K562 (cell line): ENCODE results near the gene NAV2. TPM values are rescaled to one million over a fixed set of nuclear protein-coding genes. Genes with fewer than 3 reads are reported as not detected.
A peak's percentile ranks its signal among the peaks of the same experiment; 100 is the strongest.

ENCODE experiments used
- ARHGAP35 ChIP-seq: fragments of 450-650 bp; IDR thresholded peaks from 2 replicates; pipeline ENCODE4 v1.6.1; 2018; ENCODE audit not compliant: partially characterized antibody
- CBX1 ChIP-seq: sonication (generic); IDR thresholded peaks from 2 replicates; pipeline ENCODE4 v1.6.1; 2016; ENCODE audit warnings: antibody characterized with exemption, low read depth, mild to moderate bottlenecking
- CHCHD3 ChIP-seq: fragments of 250-450 bp; sonication (Bioruptor Pico); IDR thresholded peaks from 2 replicates; pipeline ENCODE4 v2.1.2; 2022; ENCODE audit warnings: mild to moderate bottlenecking
- E2F1 ChIP-seq: sonication (generic); formaldehyde crosslinking; IDR thresholded peaks from 2 replicates; pipeline ENCODE4 v1.8.1; 2023; ENCODE audit warnings: mild to moderate bottlenecking, missing genetic modification reagents, moderate library complexity
- EWSR1 ChIP-seq: fragments of 450-650 bp; IDR thresholded peaks from 2 replicates; pipeline ENCODE4 v1.6.1; 2018; ENCODE audit warnings: borderline replicate concordance, mild to moderate bottlenecking, low read depth, moderate library complexity; ENCODE audit not compliant: partially characterized antibody
- GABPA ChIP-seq: fragments of 200-800 bp; sonication (Bioruptor generic); conservative IDR thresholded peaks from 2 replicates; pipeline ENCODE4 v1.6.1; 2016; ENCODE audit warnings: low read depth, missing genetic modification characterization, missing compliant biosample characterization
- GTF2A2 ChIP-seq: IDR thresholded peaks from 2 replicates; pipeline ENCODE4 v1.6.1; 2016; ENCODE audit warnings: mild to moderate bottlenecking, missing genetic modification characterization, missing compliant biosample characterization
- HDAC2 ChIP-seq: fragments of 450-650 bp; IDR thresholded peaks from 2 replicates; pipeline ENCODE4 v1.6.1; 2016; ENCODE audit warnings: mild to moderate bottlenecking
- HDAC6 ChIP-seq: IDR thresholded peaks from 2 replicates; pipeline ENCODE4 v1.6.1; 2012; ENCODE audit warnings: low read depth, mild to moderate bottlenecking, control low read depth, inconsistent platforms, low read length, moderate library complexity
- HDAC8 ChIP-seq: fragments of 450-650 bp; IDR thresholded peaks from 2 replicates; pipeline ENCODE4 v1.6.1; 2016; ENCODE audit warnings: mild to moderate bottlenecking, missing genetic modification characterization, moderate library complexity, missing compliant biosample characterization
- ID3 ChIP-seq, 2 experiments: fragments of 250-450 bp in 1 of 2; fragments of 450-650 bp in 1 of 2; sonication (Bioruptor Pico) in 1 of 2; IDR thresholded peaks; 2 replicates each; pipeline versions ENCODE4 v1.6.1 to v1.8.0; 2016 to 2021; ENCODE audit warnings: mild to moderate bottlenecking in 2 of 2, moderate library complexity in 2 of 2, missing compliant biosample characterization in 1 of 2, missing genetic modification characterization in 1 of 2
- KLF13 ChIP-seq: fragments of 450-650 bp; IDR thresholded peaks from 2 replicates; pipeline ENCODE4 v1.6.1; 2016; ENCODE audit warnings: missing genetic modification characterization, low read depth, mild to moderate bottlenecking, missing compliant biosample characterization, moderate library complexity, borderline replicate concordance
- MAZ ChIP-seq, 2 experiments: fragments of 450-650 bp in 1 of 2; sonication (generic) in 1 of 2; formaldehyde crosslinking; IDR thresholded peaks in 1 of 2; conservative IDR thresholded peaks in 1 of 2; 2 replicates each; pipeline versions ENCODE4 v1.4.0 to v1.5.0; 2020; ENCODE audit warnings: mild to moderate bottlenecking in 1 of 2, missing genetic modification reagents in 1 of 2
- MLX ChIP-seq, 2 experiments: fragments of 450-650 bp in 1 of 2; sonication (generic) in 1 of 2; formaldehyde crosslinking; conservative IDR thresholded peaks; 2 replicates each; pipeline versions ENCODE4 v1.4.0 to v1.8.1; 2020 to 2022; ENCODE audit warnings: mild to moderate bottlenecking in 1 of 2, missing genetic modification reagents in 1 of 2
- SLC30A9 ChIP-seq: fragments of 250-450 bp; sonication (Bioruptor Pico); IDR thresholded peaks from 2 replicates; pipeline ENCODE4 v1.8.0; 2022; ENCODE audit warnings: mild to moderate bottlenecking, moderate library complexity
- SMAD4 ChIP-seq: fragments of 250-450 bp; sonication (Bioruptor Pico); conservative IDR thresholded peaks from 2 replicates; pipeline ENCODE4 v1.8.0; 2021; ENCODE audit warnings: inconsistent platforms, mild to moderate bottlenecking, moderate library complexity
- SMC3 ChIP-seq: conservative IDR thresholded peaks from 2 replicates; pipeline ENCODE4 v1.6.1; 2011; ENCODE audit warnings: low read depth, low read length, improper control_type of control experiment; ENCODE audit not compliant: insufficient read depth
- SP2 ChIP-seq: IDR thresholded peaks from 2 replicates; pipeline ENCODE4 v1.6.1; 2011; ENCODE audit warnings: mild to moderate bottlenecking, low read depth, low read length, moderate library complexity; ENCODE audit not compliant: poor library complexity, severe bottlenecking; ENCODE audit errors: extremely low read depth
- USF2 ChIP-seq: sonication (generic); formaldehyde crosslinking; IDR thresholded peaks from 2 replicates; pipeline ENCODE4 v1.5.0; 2020; ENCODE audit warnings: missing genetic modification reagents
- ZNF124 ChIP-seq: sonication (generic); formaldehyde crosslinking; IDR thresholded peaks from 2 replicates; pipeline ENCODE4 v1.8.1; 2022; ENCODE audit warnings: missing genetic modification reagents
- ZNF274 ChIP-seq: IDR thresholded peaks from 2 replicates; pipeline ENCODE4 v1.6.1; 2011; ENCODE audit warnings: low read depth, mild to moderate bottlenecking, low read length, moderate library complexity, borderline replicate concordance
- ZNF551 ChIP-seq: fragments of 250-450 bp; sonication (Bioruptor Pico); IDR thresholded peaks from 2 replicates; pipeline ENCODE4 v1.5.0; 2021; ENCODE audit warnings: mild to moderate bottlenecking, moderate library complexity
- ZNF696 ChIP-seq: fragments of 250-450 bp; sonication (Bioruptor Pico); conservative IDR thresholded peaks from 2 replicates; pipeline ENCODE4 v1.4.0; 2020; ENCODE audit warnings: mild to moderate bottlenecking, moderate library complexity
- ZNF740 ChIP-seq, 3 experiments: fragments of 200-800 bp in 1 of 3; sonication (Bioruptor generic) in 1 of 3; sonication (generic) in 1 of 3; formaldehyde crosslinking in 1 of 3; IDR thresholded peaks; 2 replicates each; pipeline versions ENCODE4 v1.6.1 to v1.8.0; 2016 to 2022; ENCODE audit warnings: mild to moderate bottlenecking in 2 of 3, missing compliant biosample characterization in 2 of 3, missing genetic modification characterization in 2 of 3, missing genetic modification reagents in 1 of 3
- polyA plus RNA-seq, 8 experiments: library from polyadenylated mRNA; depleted of rRNA in 4 of 8; stranded (reverse) in 5 of 8; unstranded in 3 of 8; fragments of >200 nt; fragmentation: Nextera tagmentation in 2 of 8; fragmentation: Illumina TruSeq in 1 of 8; extraction: Ambion mirVana in 2 of 8; extraction: Trizol in 1 of 8; gene quantifications; 2 replicates each; pipeline versions ENCODE4 v1.2.1 to v1.2.3, GENCODE V29; 2011 to 2014; ENCODE audit warnings: inconsistent platforms in 1 of 8, missing spikeins in 1 of 8
- total RNA-seq, 7 experiments: library from RNA; depleted of rRNA in 6 of 7; stranded (reverse); fragments of >200 nt in 6 of 7; fragmentation: Illumina TruSeq in 2 of 7; extraction: Trizol in 2 of 7; gene quantifications; 2 replicates each; pipeline versions ENCODE4 v1.2.1 to v1.2.3, GENCODE V29; 2011 to 2021; ENCODE audit warnings: low replicate concordance in 1 of 7

NAV2 gene
- total and polyA plus RNA-seq, 9 of the 15 experiments (the other 6 are each of a cell fraction or from before 2014, with no cell fraction given), result 0.03 to 0.35 (median 0.05) TPM

- TF ChIP-seq ARHGAP35, result no peak
- TF ChIP-seq HDAC2, result no peak
- TF ChIP-seq ZNF124 (CRISPR knock-in tag), result no peak
- no peak for TF ChIP-seq SLC30A9 (CRISPR knock-in tag)
- TF ChIP-seq GABPA (tag), result no peak
- TF ChIP-seq EWSR1, result no peak
- no peak for TF ChIP-seq MLX (CRISPR knock-in tag; conservative IDR thresholded peaks at IDR 0.05)
- no peak for TF ChIP-seq CHCHD3 (CRISPR knock-in tag)
- TF ChIP-seq ID3 (CRISPR knock-in tag; IDR thresholded peaks at IDR 0.05), result no peak
- no peak for TF ChIP-seq ID3 (tag; IDR thresholded peaks at IDR 0.05)
- TF ChIP-seq HDAC6, result no peak
- peak; percentile 71 for TF ChIP-seq SMC3
- TF ChIP-seq CBX1, result no peak
- TF ChIP-seq ZNF551, result no peak
- no peak for TF ChIP-seq ZNF274
- no peak for TF ChIP-seq GTF2A2 (tag)
- TF ChIP-seq ZNF696 (CRISPR knock-in tag), result no peak
- no peak for TF ChIP-seq SMAD4 (CRISPR knock-in tag)
- TF ChIP-seq E2F1, result no peak
- TF ChIP-seq SP2, result no peak
- TF ChIP-seq HDAC8, result no peak
- TF ChIP-seq USF2 (CRISPR knock-in tag), result no peak
- TF ChIP-seq MAZ (CRISPR knock-in tag; conservative IDR thresholded peaks at IDR 0.05 in 1 of 2, IDR thresholded peaks at IDR 0.05 in 1 of 2), result peak in 1 of 2 experiments; percentile 33; a peak in 1 of 4 replicates
- no peak for TF ChIP-seq KLF13
- no peak for TF ChIP-seq ZNF740 (CRISPR knock-in tag; IDR thresholded peaks at IDR 0.05)
- TF ChIP-seq ZNF740 (tag; IDR thresholded peaks at IDR 0.05), result no peak
Observed at GRCh38 chr11:19951558-19952115, 239.0 kb downstream of the NAV2 start (continued).
